G401 (cell line): ENCODE measurements around the gene NCKAP5. TPM values are rescaled to one million over a fixed set of nuclear protein-coding genes. Genes with fewer than 3 reads are reported as not detected.

ENCODE experiments used
- DNase-seq: peaks from one replicate; pipeline ENCODE4 v3.0.0-alpha.2; 2015; ENCODE audit warnings: low spot score
- in situ Hi-C: cut with HindIII; loops from 2 replicates; pipeline ENCODE4 v1.10.0; 2016; ENCODE audit warnings: low sequenced_read_pairs, mixed read lengths
- total RNA-seq: library from RNA; depleted of rRNA; stranded (reverse); fragments of >200 nt; shearing (Covaris generic); gene quantifications from 2 replicates; pipeline ENCODE4 v1.2.3, GENCODE V29; 2014

NCKAP5 gene
- total RNA-seq, 1 experiment from 2014 or later = not detected

DNA sequence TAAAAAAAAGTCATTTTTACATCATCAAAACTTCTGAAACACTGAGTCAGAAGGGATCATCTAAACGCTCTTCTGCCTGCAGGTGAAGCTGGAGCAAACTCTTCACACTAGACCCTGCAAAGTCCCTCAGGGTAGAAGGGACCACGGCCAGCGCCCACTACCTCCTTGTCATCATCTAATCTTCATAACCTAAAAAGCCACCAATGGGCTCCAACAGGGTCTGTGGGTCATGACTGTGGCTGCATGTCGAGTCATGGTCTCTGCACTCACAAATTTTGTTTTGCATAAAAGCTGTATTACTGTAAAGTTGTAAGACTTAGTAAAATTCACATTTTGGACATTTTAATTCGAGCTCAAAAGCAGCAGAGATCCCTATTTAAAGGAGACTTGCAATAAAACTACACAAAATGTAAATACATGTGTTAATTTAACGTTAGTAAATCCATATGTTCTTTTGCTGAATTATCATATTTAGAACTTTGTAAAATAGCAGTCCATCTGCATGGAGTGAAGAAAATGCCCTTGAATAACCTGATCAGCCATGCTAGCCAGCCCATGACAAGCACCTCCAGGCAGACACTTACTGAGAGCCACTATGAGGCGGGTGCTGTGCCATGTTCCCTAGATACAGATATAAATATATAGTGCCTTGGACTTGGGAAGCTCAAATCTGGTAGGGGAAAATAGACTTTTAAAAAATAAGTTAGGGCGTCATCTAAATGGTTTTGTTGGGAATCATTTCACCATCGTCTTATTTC lies 461.0 kb downstream of the NCKAP5 start:
- DNase-seq = no peak
- in situ Hi-C loops = no loop called here

DNA sequence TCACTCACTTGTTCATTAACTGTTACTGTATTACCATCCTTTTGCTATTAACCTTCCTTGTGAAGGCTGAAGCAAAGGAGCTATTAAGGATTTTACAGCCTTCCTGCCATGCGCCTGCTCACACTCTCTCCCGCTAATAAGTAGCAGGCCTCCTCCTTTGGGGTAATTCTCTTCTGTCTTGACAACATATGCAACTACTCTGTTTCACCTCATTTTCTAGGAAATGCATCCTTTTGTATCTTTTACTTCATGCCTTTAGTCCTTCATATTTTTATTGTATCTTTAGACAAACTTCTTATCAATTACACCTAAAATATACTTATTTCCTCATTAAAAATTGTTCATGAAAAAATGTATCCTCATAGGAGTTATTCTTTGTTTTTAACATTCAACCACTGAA lies 463.4 kb downstream of the NCKAP5 start:
- DNase-seq = no peak
- in situ Hi-C loops = no loop called here

DNA sequence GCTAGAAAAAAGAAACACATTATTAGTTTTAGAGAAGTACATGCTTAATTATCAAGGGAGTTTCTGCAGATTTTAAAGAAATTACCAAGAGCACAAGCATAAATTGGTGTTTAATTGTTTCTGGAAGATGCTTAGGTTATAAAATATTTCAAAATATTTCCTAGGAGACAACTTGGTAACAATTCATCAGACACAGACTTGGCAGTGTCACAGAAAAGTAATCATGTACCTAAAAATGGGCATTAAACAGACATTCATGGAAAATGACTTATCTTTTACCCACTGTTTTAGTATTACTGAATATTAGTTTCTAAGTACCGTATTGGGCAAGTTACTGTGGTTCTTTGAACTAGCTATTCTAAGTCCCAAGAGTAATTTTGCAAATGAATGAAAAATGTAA lies 469.5 kb downstream of the NCKAP5 start:
- in situ Hi-C loops = no loop called here

DNA sequence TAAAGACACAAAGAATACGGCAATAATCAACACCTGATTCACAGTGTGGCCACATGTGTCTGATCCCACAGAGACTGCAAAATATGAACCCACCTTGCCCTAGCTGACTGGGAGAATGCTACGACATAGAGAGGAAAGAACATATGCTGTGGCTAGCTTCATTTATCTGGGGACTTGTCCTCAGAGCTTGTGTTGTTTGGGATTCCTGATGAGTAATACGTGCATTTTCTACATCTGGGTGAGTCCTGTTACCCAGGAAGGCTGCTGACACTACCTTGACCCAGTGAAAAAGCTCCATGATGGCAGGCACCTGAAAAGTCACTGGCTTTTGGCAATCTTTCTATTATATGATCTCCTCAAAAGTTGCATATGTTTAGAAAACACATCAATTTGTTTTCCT lies 470.6 kb downstream of the NCKAP5 start:
- in situ Hi-C loops = no loop called here
- DNase-seq = no peak

More for the DNA sequence above, 469.5 kb downstream of the NCKAP5 start:
- no peak for DNase-seq

DNA sequence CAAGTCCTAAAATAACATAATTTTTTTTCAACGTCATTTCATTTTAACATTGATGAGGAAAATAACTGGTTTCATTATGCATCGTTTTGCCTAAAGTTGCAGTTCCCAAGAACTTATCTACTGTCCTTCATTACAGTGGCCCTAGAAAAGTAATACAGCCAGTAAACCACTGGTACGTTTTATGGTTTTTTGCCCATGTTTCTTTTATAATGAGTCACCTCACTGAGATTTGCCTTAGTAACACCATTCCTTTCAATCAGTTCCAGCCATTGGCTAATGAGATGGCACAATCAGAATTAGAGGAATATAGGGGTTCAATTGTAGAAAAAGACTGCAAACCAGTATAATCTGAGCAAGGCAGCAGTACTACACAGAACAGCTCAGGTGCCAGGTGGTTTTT lies 475.7 kb downstream of the NCKAP5 start:
- no peak for DNase-seq
- in situ Hi-C loops = no loop called here

- in situ Hi-C loops = no loop called here
- no peak for DNase-seq
Observed at GRCh38 chr2:133090358-133090757, 477.9 kb downstream of the NCKAP5 start.

- DNase-seq = no peak
- in situ Hi-C loops = no loop called here
Observed at GRCh38 chr2:133086176-133086575, 482.1 kb downstream of the NCKAP5 start.

- in situ Hi-C loops = no loop called here
Observed at GRCh38 chr2:133085646-133086045, 482.6 kb downstream of the NCKAP5 start.

DNA sequence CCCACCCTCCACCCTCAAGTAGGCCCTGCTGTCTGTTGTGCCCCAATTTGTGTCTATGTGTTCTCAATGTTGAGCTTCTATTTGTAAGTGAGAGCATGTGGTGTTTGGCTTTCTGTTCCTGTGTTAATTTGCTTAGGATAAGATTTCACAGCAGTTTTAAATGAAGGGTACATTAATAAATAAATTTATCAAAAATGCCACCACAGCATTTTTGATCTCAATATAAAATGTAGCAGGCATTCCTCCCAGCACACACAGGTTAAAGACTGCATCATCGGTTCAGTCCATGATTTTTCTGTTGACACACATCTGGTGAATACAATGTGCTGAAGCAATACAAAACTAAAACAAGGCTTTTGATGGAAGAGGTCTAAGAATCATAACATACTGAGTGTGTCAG lies 486.2 kb downstream of the NCKAP5 start:
- no peak for DNase-seq
- in situ Hi-C loops = no loop called here

More at GRCh38 chr2:133085646-133086045, 482.6 kb downstream of the NCKAP5 start:
- DNase-seq = no peak

DNA sequence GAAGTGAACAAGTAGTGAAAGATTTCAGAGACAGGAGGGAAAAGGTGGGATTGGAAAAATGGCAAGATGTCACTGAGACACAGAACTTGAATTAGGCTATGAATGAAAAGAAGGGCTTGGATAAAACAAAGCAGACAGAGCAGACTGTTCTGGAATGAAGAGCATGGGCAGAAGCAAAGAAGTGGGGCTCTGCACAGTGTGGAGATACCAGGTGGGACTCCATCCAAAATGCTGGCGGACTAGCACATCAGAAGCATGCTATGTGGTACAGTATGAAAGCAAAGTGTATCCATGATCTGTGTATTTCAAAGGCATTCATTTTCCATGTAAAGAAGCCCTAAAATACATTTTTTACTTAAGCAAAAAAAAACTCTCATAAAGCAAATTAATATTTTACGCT lies 487.4 kb downstream of the NCKAP5 start:
- no peak for DNase-seq
- in situ Hi-C loops = no loop called here

DNA sequence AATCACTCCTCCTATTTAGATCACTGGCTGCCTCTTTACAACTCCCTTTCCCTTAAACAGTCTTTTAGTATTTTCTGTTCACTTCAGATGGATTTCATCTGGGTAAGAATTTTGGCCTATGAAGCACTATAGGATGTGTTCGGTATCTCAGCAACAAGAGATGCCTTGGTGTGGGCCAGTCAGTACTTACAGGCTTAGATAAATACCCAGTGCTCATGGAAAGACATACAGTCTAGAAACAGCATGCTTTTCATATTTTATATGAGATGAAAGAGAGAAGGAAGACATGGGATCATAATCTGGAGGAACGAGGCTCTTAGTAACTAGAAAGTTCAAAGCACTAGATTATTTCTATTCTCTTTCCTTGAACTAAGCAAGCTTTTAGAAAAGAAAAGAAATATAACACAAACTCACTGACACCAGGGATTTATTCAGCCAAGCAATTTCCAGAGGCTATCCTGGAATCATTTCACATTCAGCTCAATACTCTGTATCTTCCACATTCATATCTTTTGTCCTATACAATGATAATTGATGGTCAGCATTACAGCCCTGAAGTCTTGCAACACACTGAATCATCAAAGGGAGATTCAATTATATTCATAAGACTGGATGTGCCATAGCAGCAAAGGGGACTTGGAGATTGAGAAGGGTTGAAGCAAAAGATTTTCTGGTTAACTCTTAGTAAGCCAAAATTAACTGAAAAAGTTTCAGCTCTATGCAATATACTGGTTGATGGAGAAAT lies 489.4 kb downstream of the NCKAP5 start:
- in situ Hi-C loops = no loop called here

DNA sequence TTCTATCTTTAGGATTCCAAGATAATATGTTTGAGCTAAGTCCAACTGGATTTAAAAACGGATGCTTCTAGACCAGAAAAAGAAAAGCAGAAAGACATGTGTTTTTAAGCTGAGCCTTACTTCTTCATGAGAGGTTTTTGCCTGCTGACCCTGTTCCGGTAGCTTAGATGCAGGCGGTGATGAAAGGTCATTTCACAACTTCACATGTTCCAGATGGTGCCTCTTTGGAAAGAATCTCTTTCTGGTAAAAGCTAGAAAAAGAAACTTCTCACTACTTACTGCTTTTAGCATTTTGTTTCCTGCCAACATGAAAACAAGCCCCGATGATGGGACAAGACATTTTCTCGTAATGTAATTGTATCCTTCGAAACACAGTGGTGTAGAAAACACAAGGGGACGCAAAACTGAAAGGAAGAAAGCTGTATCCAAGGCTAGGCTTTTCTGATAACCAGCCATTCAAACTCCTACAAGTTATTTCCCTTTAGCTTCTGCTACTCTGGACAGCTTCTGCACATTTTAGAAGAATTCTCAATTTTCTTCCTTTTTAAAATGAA lies 490.9 kb downstream of the NCKAP5 start:
- DNase-seq = no peak
- in situ Hi-C loops = no loop called here

More for the DNA sequence above, 489.4 kb downstream of the NCKAP5 start:
- DNase-seq = no peak

DNA sequence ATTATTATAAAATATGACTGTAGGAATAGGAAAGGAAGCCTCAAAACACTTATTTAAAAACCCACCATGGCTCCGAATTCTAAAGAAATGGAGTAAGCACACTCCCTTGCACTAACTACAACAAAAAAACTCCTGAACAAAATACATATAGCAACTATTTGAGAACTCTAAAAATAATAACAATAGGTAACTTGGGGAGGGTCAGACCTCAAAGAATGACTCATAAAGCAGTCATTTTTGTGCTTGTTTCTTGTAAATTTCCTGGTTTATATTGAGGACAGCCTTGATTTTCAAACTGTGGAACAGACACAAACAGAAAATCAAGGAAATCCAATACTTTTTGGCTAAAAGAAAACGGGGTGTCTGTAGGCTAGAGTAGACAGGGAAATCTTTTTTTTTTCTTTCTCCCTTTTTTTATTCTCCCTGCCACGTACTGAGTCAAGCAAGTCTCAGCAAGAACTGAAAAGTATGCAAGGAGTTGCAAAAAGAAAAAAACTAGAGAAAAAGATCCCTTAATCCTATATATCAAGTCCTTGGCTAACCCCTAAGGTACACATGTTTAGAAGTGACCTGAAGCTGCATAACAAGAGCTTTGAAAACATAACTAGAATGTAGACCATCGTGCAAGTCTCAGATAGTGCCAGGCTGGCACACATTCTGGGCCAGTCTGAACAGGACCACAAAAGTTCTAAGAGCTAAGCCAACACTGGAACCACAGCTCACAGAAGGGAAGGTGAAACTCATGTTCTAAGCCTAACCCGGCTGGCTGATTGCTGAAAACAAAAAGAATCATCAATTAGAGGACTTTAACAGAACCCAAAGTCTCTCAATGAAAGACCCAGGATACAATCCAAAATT lies 495.2 kb downstream of the NCKAP5 start:
- no peak for DNase-seq
- in situ Hi-C loops = no loop called here

GRCh38 chr2:133063775-133064174 lies 504.5 kb downstream of the NCKAP5 start:
- DNase-seq = no peak
- in situ Hi-C loops = no loop called here

GRCh38 chr2:133062931-133063665 lies 505.2 kb downstream of the NCKAP5 start:
- no peak for DNase-seq
- in situ Hi-C loops = no loop called here

DNA sequence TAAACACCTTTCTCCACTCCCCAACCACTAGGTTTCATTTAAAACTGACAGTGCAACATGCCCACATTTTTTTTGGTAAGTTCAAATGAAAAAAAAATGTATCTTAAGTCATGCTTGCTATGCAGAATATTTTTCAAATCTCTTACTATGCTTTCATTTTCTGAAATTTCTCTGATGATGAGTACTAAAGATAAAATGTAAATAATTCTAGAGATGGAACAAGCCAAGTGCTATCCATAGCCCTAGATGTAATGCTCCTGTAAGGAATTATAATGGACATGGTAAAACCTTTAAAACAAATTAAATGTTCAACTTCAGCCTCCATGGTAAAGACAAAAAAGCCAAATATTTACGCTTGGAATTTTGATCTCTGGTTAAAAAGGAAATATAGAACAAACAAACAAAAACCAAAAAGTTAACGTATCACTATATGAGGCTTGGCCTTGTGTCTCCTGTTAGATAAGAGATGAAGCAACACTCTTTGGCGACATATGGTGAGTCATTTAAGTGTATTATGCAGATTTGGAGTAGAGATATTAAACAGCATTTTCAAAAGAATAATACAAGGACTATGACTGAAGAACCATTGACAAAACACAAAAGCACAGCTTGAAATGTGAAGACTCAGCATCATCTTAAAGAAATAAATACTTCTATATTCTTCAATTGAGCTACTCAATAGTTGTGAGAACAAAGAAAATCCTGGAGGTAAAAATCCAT lies 506.2 kb downstream of the NCKAP5 start:
- in situ Hi-C loops = no loop called here
- DNase-seq = no peak

- in situ Hi-C loops = no loop called here
Observed at GRCh38 chr2:133054297-133054696, 514.0 kb downstream of the NCKAP5 start.

DNA sequence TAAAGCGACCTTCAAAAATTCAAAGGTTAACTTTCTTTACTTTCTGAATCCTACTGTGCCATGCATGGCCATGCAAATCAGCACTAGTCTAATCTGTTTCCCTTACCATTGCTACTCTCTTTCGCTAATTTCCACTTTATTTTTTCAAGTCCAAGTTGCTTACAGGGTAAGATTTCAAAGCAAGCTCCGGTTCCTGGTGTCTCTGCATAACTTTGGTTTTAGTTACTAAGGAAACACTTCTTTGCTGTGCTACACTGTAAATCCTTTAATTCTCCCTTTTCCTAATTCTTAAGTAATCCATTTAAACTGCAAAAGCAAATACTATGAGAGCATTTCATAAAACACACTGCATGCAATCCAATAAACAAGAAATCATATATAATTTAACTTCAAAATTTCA lies 514.7 kb downstream of the NCKAP5 start:
- no peak for DNase-seq
- in situ Hi-C loops = no loop called here

More at GRCh38 chr2:133054297-133054696, 514.0 kb downstream of the NCKAP5 start:
- DNase-seq = no peak
